HFF-Myc (cell line): ENCODE results near the gene LRRC8C.
"Not testable (repeated sequence)": the region's sequence is repeated elsewhere in the genome, so short reads cannot be mapped to it uniquely, and the experiment has no call there.

Experiments
- DNase-seq: peaks from one replicate; pipeline ENCODE4 v3.0.0-alpha.2; 2011; ENCODE audit warnings: low read depth; ENCODE audit errors: extremely low read depth
- H3K4me3 ChIP-seq: replicated peaks from 2 replicates; pipeline ENCODE4 v1.5.1; 2011; ENCODE audit warnings: low read depth, mild to moderate bottlenecking, control low read depth, low read length
- TF ChIP-seq, protein P1 (sequence below): IDR thresholded peaks from 2 replicates; pipeline ENCODE4 v1.5.1; 2012; ENCODE audit warnings: mild to moderate bottlenecking, low read depth, low read length, control low read depth; ENCODE audit errors: missing control alignments

Gene LRRC8C

GRCh38 chr1:89624314-89624713, 8.6 kb upstream of the LRRC8C start:
- TF ChIP-seq, protein P1, sequence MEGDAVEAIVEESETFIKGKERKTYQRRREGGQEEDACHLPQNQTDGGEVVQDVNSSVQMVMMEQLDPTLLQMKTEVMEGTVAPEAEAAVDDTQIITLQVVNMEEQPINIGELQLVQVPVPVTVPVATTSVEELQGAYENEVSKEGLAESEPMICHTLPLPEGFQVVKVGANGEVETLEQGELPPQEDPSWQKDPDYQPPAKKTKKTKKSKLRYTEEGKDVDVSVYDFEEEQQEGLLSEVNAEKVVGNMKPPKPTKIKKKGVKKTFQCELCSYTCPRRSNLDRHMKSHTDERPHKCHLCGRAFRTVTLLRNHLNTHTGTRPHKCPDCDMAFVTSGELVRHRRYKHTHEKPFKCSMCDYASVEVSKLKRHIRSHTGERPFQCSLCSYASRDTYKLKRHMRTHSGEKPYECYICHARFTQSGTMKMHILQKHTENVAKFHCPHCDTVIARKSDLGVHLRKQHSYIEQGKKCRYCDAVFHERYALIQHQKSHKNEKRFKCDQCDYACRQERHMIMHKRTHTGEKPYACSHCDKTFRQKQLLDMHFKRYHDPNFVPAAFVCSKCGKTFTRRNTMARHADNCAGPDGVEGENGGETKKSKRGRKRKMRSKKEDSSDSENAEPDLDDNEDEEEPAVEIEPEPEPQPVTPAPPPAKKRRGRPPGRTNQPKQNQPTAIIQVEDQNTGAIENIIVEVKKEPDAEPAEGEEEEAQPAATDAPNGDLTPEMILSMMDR = no peak
- DNase-seq = no peak

DNA sequence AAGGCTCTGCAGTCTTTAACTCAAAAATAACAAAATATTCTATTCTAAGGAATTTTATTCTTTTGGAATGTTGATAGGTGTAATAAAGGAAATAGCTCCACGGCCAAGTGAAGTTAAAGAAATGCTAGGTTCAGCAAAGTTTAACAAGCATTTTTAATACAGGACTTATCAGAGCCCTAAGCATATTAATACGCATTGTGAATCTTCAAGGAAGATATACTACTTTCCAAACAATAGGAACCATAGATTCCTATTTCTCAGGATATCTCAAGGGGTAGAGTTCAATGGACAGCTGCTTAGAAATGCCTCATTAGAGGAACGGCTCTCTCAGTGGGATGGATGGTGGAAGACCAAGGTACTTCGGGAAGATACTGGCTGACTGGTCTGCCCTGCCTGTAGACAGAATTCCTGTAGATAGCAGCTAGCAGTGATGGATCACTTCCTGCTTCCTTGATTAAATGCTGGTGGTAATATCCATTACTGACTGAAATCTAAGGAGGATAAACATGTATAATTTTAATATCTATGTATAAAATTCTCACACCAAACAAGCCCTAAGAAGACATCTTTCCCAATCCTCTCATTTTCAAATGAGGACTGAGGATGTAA, 8.1 kb upstream of the LRRC8C start:
- TF ChIP-seq, protein P1 = no peak
- H3K4me3 ChIP-seq = no peak overlapping the region
- no peak for DNase-seq

More at GRCh38 chr1:89624314-89624713, 8.6 kb upstream of the LRRC8C start:
- no peak overlapping the region for H3K4me3 ChIP-seq

DNA sequence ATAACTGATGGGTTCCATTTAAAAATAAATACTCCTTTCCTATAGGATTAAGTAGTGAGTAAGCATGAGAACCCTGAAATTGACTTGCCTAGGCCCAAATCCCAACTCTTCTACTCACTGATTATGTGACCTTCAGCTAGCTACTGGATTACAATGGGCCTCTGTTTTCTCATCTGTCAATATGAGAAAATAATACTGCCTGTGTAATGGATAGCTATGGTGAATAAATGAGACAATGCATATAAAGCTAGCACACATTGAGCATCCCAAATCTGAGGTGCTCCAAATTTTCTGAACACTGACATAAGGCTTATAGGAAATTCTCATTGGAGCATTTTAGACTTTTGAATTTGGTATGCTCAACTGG, 5.3 kb upstream of the LRRC8C start:
- H3K4me3 ChIP-seq = no peak overlapping the region
- TF ChIP-seq, protein P1 = no peak

GRCh38 chr1:89629146-89629545, 3.8 kb upstream of the LRRC8C start:
- H3K4me3 ChIP-seq = no peak overlapping the region
- TF ChIP-seq, protein P1 = no peak
- DNase-seq = no peak

More for the DNA sequence above, 5.3 kb upstream of the LRRC8C start:
- no peak for DNase-seq

DNA sequence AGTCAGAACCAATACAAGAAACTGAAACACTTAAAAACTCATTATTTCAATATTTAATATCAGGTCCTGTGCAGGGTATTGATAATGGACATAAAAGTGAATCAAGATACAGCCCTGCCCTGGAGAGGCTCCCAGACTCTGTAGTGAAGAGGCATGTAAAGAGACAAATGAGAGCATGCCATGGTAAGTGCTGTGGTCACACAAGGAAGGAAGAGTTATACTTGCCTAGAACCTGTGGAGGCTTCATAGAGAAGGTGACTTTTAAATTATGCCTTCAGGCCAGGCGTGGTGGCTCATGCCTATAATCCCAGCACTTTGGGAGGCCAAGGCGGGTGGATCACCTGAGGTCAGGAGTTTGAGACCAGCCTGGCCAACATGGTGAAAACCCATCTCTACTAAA, 3.3 kb upstream of the LRRC8C start:
- H3K4me3 ChIP-seq, DNase-seq: not testable (repeated sequence)

GRCh38 chr1:89630048-89630447, 2.9 kb upstream of the LRRC8C start:
- no peak for DNase-seq
- TF ChIP-seq, protein P1 = no peak
- H3K4me3 ChIP-seq = no peak overlapping the region

DNA sequence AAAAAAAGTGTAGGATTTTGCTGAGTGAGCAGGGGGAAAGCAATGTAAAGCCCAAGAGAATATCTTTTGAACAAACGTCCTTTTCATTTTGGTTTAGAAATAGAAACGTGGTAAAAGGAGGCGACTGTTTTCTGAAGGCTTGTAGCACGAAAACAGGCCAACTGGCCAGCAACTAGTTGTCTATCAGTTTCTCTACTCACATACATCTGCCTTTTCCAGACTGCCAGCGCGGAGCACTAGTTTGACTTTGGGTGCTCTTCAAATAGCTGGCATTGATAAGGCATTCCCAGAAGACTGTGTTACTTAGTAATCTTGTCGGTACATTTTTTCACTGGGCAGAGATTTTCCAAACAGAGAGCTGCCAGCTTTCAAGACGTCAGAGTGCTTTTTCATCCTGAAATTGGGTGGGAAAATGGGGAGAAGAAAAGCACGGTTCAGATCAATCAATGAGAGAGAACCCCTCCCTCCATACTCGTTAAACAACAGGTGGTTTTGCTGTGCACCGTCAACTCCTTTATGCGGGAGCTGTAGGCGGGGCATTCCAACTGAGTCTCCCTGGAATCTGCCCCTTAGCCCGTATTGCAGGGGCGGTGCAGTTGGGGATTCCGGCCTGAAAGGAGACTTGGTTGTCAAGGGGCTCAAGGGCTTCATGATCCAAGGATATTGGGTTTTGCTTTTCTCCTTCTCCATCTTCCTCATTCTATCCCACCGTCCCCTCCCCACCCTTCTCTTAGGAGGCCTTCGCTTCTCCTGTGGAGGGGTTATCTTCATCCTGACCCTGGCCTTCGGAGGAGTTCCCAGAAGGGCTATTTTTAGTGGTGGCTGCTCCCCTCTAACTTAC, 884 bp upstream of the LRRC8C start:
- no peak for DNase-seq
- TF ChIP-seq, protein P1 = no peak
- peak overlapping the region; percentile 77 for H3K4me3 ChIP-seq
